IPS-20b (cell line): ENCODE measurements around the gene PPT2.
"Not testable (repeated sequence)": the region's sequence is repeated elsewhere in the genome, so short reads cannot be mapped to it uniquely, and the experiment has no call there.

Experiments
- H3K27ac ChIP-seq: one replicate; pipeline ENCODE4 v1.5.1; 2013; ENCODE audit warnings: low read length
- H3K27me3 ChIP-seq: 2 replicates; pipeline ENCODE4 v1.6.1; 2013; ENCODE audit warnings: mild to moderate bottlenecking, low read length, inconsistent platforms; ENCODE audit not compliant: insufficient read depth
- H3K36me3 ChIP-seq: 2 replicates; pipeline ENCODE4 v1.6.1; 2013; ENCODE audit warnings: low read depth, mild to moderate bottlenecking, inconsistent platforms, low read length, moderate library complexity; ENCODE audit not compliant: insufficient read depth
- H3K4me1 ChIP-seq: 2 replicates; pipeline ENCODE4 v1.6.1; 2013; ENCODE audit warnings: mild to moderate bottlenecking, control low read depth, inconsistent platforms, low read length, moderate library complexity; ENCODE audit not compliant: insufficient read depth
- H3K4me3 ChIP-seq: 2 replicates; pipeline ENCODE4 v1.5.1; 2013; ENCODE audit warnings: mild to moderate bottlenecking, low read length, inconsistent platforms
- H3K9ac ChIP-seq: 2 replicates; pipeline ENCODE4 v1.6.1; 2013; ENCODE audit warnings: low read depth, mild to moderate bottlenecking, inconsistent platforms, low read length, moderate library complexity
- H3K9me3 ChIP-seq: 2 replicates; pipeline ENCODE4 v1.6.1; 2013; ENCODE audit warnings: mild to moderate bottlenecking, low read depth, low read length, inconsistent platforms; ENCODE audit not compliant: insufficient read depth

The PPT2 gene

DNA sequence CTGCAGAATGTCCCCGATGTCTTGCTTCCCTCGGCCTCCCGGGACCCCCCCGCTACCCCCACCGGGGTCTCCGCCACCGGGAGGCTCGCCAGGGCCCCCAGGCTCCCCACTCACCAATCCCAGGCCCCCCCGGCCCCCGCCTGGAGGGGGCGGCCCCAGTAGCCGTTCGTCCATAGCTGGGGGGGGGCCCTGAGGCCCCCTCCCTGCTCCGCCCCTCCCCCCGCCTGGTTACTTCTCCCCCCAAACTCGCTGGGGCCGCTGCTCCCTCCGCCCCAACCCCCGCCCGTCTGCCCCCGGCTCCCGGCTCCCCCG, 35.8 kb downstream of the PPT2 start:
- H3K9me3 ChIP-seq: no peaks in the 10 kb centered on the region
- peak overlapping the region; percentile 83 for H3K27ac ChIP-seq
- H3K4me1 ChIP-seq: peaks cover 18% of the 10 kb centered on the region; the same call in 1 of the 2 replicates
- H3K4me3 ChIP-seq: peak overlapping the region; percentile 79
- no peaks in the 10 kb centered on the region for H3K27me3 ChIP-seq
- H3K9ac ChIP-seq: peak overlapping the region; percentile 87; the same call in 1 of the 2 replicates
- peaks cover 22% of the 10 kb centered on the region for H3K36me3 ChIP-seq

DNA sequence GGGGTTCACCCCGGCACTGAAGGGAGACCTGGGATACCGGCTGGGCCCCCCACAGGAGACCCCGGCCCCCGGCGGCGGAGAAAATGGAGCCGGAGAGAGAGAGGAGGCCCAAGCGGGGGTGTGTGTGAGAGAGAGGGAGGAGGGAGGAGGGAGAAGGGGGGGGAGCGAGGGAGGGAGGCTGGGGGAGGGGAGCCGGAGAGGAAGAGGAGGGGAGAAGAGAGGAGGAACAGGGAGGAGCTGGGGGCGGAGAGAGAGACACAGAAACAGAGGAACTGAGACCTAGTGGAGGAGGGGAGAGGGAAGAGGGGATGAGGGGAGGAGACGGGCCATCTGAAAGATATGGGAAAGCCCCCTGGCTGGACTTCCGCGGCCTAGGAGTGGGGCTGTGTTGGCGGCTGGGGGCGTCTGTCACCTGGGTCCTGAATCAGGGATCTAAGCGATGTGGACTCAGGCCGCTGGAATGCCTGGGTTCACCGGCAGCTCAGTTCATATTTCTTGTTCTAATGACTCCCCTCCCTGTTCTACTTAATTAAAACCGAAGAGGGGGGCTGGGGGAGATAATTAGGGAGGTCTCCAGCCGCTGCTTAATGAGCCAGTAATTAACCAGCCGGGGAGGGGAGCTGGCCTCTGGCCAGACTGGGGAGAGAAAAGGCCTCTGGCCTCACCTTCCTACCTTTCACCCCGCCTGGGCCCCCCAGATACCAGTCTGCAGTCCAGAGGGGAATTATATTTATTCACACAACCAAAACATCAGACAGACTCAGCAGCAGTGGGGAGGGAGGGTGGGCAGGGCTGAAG, 36.3 kb downstream of the PPT2 start, which contains the start of gene PBX2:
TSS of gene PBX2 (minus strand) at position 149 of the 798 bp plus-strand sequence. CDS start 287 bp downstream, outside the sequence.
- no peaks in the 10 kb centered on the region for H3K27me3 ChIP-seq
- no peaks in the 10 kb centered on the region for H3K9me3 ChIP-seq
- peak within 1 kb of the TSS; percentile 90 for H3K27ac ChIP-seq
- H3K9ac ChIP-seq: peak within 1 kb of the TSS; percentile 87
- H3K4me1 ChIP-seq: peaks cover 23% of the 10 kb centered on the region; the same call in 1 of the 2 replicates
- H3K4me3 ChIP-seq: peak within 1 kb of the TSS; percentile 79
- peaks cover 22% of the 10 kb centered on the region for H3K36me3 ChIP-seq

DNA sequence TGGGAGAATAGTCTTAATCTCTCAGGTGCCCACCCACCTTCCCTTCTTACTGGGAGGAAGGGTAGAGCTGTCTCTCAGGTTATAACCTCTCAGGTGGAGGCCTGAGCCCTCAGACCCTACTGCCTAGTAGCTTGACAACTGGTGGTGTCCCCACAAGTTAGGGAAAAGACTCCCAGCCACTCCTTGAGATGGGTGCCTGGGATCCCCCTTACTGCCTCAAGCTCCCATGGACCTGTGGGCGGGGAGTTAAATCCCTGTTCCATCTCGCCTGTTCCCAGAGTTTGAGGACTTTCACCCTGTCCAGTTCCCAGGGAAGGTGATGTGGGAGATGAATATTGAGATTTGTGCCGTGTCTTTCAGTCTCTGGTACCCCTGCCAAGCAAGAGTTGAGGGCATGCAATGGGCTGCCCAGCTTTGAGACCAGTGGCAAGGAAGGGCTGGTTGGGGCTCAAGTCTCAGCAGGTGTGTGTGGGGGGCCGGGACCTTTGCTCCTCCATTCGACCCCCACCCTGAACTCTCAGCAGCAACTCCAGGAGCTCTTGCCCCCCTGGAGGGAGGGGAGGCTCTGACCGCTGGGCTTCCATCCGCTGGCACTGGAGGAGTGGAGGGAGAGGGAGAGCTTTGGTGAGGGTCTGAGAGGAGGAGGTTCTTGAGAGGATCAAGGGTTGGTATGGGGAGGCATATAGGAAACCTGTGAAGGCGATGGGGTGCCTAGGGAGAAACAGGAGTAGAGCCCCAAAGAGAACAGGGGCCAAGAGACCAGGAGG, 37.2 kb downstream of the PPT2 start:
- Histone ChIP-seq H3K27ac (peak overlapping the region; percentile 90), H3K9ac (no peak overlapping the region; the same call in 1 of the 2 replicates), H3K4me3 (no peak overlapping the region), H3K36me3 (peaks cover 19% of the 10 kb centered on the region), H3K27me3 (no peaks in the 10 kb centered on the region), H3K9me3 (no peaks in the 10 kb centered on the region), H3K4me1 (peaks cover 23% of the 10 kb centered on the region; the same call in 1 of the 2 replicates)

DNA sequence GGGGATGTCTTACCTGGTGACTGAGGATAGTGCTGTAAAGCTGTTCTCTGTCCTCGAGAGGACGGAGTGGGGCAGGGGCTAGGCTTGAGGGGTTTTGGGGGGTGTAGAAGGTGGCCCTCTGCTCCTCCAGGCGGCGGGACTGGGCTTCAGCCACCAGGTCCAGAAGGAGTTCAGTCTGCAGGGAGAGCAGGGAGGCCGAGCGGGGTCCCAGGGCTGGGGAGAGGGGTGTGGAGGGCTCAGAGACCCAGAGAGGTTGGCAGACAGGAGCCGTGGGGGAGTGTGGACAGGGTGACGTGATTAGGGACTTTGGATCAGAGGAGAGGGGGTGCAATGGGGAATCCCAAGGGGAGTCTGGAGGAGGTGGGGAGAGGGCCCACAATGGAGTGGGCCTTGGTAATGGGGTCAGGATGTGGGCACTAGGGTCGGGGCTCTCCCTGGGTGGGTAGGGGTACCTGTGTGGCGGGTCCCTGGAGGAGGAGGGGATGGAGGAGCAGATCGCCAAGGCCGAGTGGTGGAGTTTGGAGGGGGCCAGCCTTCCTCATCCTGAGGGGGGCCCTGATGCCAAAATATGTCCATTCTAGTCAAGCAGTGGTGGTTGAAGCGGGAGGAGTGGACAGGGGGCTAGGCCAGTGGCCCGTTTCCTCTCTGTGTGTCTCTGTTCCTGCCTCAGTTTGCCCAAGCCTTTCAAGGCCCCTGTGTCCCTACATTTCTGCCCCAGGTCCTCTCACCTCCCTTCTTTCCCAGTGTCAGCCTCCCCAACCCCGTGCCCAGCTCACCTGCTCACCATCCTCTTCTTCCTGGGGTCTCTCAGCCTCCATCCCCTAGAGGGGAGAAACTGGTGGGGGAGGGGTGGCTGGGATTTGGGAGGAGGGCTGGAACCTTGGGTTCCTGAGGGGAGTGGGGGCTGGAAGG, 38.0 kb downstream of the PPT2 start:
- H3K4me3 ChIP-seq: no peak overlapping the region
- no peaks in the 10 kb centered on the region for H3K27me3 ChIP-seq
- H3K4me1 ChIP-seq: peaks cover 26% of the 10 kb centered on the region; the same call in 1 of the 2 replicates
- no peaks in the 10 kb centered on the region for H3K9me3 ChIP-seq
- no peak overlapping the region for H3K27ac ChIP-seq
- H3K36me3 ChIP-seq: peaks cover 10% of the 10 kb centered on the region
- no peak overlapping the region; the same call in 1 of the 2 replicates for H3K9ac ChIP-seq

DNA sequence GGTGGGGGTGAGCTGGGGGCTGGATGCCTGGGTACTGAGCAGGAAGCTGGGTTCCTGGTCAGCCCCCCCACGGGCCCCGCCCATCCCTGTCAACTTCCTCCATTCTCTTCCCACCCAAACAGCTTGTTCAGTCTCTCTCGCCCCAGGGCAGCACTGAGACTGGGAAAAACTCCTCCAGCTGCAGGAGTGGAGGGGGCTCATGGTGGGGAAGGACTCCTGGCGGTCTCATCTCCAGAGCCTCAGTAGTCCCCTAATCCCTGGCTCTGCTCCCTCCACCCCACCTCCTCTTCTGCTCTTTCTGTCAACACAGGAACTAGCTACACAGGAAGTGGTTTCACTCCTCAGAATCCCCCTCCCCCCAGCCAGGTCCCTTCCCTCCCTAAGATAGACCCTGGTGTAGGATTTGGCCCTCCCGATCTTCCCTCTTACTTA, 38.7 kb downstream of the PPT2 start, which contains the start of gene GPSM3:
TSS of gene GPSM3 (minus strand) at position 36 of the 432 bp plus-strand sequence. CDS start 130 bp downstream, outside the sequence.
- Histone ChIP-seq H3K9me3 (no peaks in the 10 kb centered on the region), H3K4me3 (peak within 1 kb of the TSS; percentile 10; the same call in 1 of the 2 replicates), H3K27ac (no peak within 1 kb of the TSS), H3K27me3 (no peaks in the 10 kb centered on the region), H3K9ac (peak within 1 kb of the TSS; percentile 29; the same call in 1 of the 2 replicates), H3K4me1 (peaks cover 28% of the 10 kb centered on the region; the same call in 1 of the 2 replicates), H3K36me3 (peaks cover 4% of the 10 kb centered on the region)

DNA sequence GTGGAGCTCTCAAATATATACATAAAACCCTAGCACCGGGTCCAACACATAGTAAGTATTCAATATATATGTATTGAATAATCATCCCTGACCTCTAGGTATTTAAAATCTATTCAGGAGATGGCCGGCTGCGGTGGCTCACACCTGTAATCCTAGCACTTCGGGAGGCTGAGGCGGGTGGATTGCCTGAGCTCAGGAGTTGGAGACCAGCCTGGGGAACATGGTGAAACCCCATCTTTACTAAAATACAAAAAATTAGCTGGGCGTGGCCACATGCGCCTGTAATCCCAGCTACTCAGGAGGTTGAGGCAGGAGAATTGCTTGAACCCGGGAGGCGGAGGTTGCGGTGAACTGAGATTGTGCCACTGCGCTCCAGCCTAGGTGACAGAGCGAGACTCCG, 39.2 kb downstream of the PPT2 start:
- not testable (repeated sequence) for H3K27ac ChIP-seq, H3K27me3 ChIP-seq, H3K36me3 ChIP-seq, H3K9me3 ChIP-seq
- Histone ChIP-seq H3K4me3 (peak overlapping the region; percentile 10; the same call in 1 of the 2 replicates), H3K4me1 (peaks cover 28% of the 10 kb centered on the region; the same call in 1 of the 2 replicates), H3K9ac (peak overlapping the region; percentile 29; the same call in 1 of the 2 replicates)

DNA sequence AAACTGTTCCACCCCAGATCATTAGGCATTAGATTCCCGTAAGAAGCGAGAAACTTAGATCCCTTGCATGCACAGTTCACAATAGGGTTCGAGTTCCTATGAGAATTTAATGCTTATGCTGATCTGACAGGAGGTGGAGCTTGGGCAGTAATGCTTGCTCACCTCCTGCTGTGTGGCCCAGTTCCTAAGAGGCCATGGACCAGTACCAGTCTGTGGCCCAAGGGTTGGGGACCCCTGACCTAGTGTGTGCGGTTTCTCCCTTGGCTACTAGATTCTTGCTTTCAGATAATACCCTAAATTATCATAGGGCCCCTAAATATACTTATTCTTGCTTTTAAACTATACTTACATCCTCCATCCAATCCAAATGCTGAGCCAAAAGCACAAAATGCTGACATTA, 40.4 kb downstream of the PPT2 start:
- Histone ChIP-seq H3K36me3 (no peaks in the 10 kb centered on the region), H3K4me3 (peak overlapping the region; percentile 83; the same call in 1 of the 2 replicates), H3K9ac (peak overlapping the region; percentile 96; the same call in 1 of the 2 replicates), H3K27ac (no peak overlapping the region), H3K9me3 (no peaks in the 10 kb centered on the region), H3K27me3 (no peaks in the 10 kb centered on the region), H3K4me1 (peaks cover 24% of the 10 kb centered on the region; the same call in 1 of the 2 replicates)

DNA sequence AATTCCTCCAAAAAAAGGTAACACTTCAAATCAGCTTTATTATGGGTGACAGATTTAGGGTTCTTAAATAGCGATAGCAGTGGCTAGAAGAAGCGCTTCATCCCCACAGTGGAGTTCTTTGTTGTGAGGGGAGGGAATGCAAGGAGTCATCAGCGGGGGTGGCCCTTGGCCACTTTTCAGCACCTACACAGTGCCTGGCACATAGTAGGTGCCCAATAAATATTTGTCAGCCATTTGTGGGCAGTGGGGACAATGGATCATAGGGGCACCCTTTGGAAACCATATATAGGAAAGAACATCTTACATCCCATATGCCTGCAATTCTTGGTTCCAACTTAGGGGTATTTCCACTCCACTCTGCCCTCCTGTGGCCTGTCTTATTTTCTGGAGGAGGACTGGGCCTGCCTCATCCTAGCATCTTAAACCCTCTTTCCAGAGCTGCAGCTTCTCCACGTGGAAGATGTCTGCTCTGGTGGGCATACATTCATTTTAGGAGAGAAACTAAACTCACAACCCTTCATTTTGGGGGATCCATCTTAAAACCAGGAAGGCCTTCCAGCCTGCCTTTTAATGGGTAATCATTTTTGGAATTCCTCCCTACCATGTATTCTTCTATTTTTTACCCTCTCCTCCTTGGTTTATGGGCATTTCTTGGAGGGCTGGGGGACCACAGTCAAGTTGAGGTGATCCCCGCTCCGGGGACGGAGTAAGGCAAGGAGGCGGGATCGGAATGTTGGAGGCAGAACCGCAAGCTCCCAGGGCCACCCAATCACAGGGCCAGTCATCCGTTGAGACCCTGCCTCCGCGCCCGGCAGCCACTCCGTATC, 41.1 kb downstream of the PPT2 start:
- H3K27me3 ChIP-seq: no peaks in the 10 kb centered on the region
- H3K9me3 ChIP-seq: no peaks in the 10 kb centered on the region
- H3K4me3 ChIP-seq: peak overlapping the region; percentile 83
- peak overlapping the region; percentile 96; the same call in 1 of the 2 replicates for H3K9ac ChIP-seq
- peaks cover 24% of the 10 kb centered on the region; the same call in 1 of the 2 replicates for H3K4me1 ChIP-seq
- H3K27ac ChIP-seq: peak overlapping the region; percentile 95
- no peaks in the 10 kb centered on the region for H3K36me3 ChIP-seq

DNA sequence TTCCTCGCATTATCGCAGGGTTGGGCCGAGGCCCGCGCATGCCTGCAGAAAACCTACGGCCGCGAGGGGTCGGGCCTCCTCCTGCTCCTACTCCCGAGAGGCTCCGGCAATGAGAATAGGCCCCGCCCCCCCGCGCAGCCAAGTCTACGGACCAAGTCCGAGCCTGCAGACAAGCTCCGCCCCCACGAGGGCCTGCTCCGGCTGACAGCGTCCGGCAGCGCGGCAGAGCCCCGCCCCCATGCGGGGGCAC, 41.6 kb downstream of the PPT2 start:
- H3K27me3 ChIP-seq: no peaks in the 10 kb centered on the region
- H3K9ac ChIP-seq: peak overlapping the region; percentile 100; the same call in 1 of the 2 replicates
- peaks cover 24% of the 10 kb centered on the region; the same call in 1 of the 2 replicates for H3K4me1 ChIP-seq
- H3K36me3 ChIP-seq: no peaks in the 10 kb centered on the region
- peak overlapping the region; percentile 99; the same call in 1 of the 2 replicates for H3K4me3 ChIP-seq
- no peak overlapping the region for H3K27ac ChIP-seq
- H3K9me3 ChIP-seq: no peaks in the 10 kb centered on the region

DNA sequence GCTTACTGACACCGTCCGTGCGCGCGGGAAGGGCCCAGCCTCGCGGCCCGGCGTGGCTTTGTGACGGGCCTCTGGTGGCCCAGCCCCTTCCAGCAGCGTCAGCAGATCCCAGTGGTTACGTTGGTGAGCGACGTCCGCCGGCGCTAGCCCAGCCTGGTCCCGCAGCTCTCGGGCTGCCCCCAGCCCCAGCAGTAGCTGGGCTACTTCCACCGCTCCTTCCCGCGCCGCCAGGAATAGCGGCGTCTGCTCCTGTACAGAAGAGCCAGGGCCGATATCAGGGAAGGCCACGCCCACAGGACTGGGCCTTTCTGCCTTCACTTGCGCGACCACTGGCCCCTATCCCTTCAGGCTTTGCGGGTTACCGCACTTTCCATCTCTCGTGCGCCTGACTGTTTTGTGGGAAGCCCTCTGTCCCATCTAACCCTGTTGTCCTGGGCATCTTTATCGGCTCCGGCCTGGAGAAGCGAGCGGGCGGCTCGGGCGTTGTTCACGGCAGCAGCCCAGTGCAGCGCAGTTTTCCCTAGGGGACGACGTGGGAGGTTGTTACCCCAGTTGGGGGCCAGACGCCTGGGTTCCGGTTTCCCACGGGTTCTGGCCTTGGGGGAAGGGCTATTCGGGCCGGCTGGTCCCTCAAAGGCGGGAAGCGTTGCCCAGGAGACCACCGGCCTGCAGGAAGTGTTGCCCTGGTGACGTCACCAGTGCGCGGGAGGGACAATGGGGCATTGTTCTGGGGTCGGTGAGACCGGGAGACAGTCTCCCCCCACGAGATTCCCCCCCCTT, 42.2 kb downstream of the PPT2 start:
- Histone ChIP-seq H3K9me3 (no peaks in the 10 kb centered on the region), H3K4me3 (peak overlapping the region; percentile 99), H3K27me3 (no peaks in the 10 kb centered on the region), H3K36me3 (no peaks in the 10 kb centered on the region), H3K9ac (peak overlapping the region; percentile 100), H3K4me1 (peaks cover 20% of the 10 kb centered on the region; the same call in 1 of the 2 replicates), H3K27ac (peak overlapping the region; percentile 100)
